HG03460 (cell line): ENCODE measurements around the gene CCDC175.

ENCODE experiments used
- ATAC-seq: cut with Tn5 transposase; IDR thresholded peaks from one replicate; pipeline ENCODE4 v1.9.1; 2021; ENCODE audit not compliant: unreplicated experiment

The CCDC175 gene

DNA sequence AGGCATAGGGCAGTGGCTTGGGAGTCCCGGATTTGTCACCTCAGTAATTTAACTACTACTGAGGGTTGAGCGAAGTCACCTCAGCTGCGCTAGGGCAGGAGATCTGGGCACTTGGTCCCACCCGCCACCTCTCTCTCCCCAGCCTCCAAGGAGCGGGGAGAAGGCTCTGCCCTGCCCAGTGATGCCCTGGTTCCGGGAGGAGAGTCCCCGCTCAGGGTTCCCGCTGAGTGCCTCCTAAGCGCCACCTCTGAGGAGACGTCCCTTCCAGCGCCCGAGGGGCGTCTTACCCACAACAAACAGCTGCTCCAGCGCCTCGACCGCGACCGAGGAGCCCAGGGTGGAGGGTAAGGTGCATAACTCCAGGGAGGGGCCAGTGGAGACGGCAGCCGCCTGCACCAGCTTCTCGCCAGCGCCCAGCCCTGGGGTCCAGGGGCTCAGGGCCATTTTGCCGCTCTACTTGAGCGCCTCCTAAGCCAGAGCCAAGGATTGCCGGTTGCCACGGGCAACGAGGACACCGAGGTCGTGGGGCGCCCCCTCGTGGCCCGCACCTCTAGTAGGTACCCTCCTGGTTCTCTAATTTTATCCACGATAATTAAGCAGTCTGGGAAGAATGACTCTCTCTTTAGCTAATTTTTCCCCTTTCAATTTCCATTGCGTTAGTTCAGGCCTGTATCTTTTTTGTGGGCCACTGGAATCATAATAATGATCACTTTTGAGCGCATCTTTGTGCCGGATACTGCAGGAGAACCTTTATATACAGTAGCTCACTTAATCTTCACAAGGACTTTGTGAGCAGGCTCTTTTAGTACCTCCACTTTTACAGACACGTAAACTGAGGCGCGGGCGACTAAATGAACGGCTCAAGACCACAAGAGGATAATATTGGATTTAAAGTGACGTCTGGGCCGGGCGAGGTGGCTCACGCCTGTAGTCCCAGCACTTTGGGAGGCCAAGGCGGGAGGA, at the start of gene CCDC175:
Gene CCDC175, minus strand, starts transcription at position 481 of the 963 bp plus-strand sequence. Its CDS starts 37 bp downstream, at position 444.
- ATAC-seq, result peak; percentile 98

DNA sequence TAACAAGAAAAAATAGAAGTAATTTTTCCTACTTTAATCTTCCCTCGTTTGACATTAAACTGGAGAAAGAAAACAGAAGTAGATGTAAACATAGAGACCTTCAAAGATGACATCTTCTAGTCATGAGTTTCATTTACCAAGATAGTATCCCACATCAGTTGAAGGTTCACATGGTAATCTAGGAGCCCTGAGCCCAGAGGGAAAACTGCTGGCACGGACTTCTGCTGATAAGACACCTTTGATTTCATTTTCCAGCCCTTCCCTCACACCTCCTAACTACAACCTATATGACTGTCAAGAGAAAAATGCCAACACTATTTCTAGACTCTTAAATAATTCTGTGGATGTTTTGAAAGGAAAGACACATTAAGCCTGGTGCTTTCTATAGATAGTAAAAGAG, 46.0 kb upstream of the CCDC175 start:
- no peak for ATAC-seq

DNA sequence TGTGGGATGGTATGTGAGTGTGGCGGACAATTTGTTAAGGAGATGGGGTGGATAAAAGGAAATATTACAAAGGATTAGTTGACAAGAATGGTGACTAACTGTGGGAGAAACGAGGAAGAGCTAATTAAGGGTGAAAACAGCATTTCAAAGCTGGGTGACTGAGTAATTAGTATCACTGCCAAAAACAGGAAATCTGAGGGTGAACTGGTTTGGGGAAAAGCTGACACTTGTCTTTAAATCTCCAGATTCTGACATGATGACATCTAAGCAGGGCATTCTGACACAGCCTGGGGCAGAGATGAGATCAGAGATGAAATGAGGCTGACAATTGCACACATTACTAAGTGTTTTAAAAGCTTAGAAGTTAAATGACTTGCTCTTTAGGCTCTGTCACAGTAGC, 42.4 kb upstream of the CCDC175 start:
- ATAC-seq, result no peak

DNA sequence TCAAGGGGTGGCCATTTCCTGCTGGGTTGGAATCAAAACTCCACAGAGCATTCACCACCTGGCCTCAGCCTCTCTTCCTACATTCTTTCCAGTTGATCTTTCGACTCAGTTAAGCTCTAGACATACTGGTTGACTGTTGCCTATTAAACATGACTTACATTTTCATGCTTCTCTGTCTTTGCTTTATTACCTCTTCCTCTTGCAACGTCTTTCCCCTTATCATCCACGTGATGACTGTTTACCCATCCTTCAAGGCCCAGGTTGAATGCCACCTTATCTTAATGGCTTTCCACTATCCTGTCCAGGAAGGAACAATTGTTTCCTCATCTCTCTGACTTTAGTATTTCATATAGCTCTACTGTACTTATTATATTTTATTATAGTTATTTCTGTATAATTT, 24.4 kb upstream of the CCDC175 start:
- no peak for ATAC-seq

DNA sequence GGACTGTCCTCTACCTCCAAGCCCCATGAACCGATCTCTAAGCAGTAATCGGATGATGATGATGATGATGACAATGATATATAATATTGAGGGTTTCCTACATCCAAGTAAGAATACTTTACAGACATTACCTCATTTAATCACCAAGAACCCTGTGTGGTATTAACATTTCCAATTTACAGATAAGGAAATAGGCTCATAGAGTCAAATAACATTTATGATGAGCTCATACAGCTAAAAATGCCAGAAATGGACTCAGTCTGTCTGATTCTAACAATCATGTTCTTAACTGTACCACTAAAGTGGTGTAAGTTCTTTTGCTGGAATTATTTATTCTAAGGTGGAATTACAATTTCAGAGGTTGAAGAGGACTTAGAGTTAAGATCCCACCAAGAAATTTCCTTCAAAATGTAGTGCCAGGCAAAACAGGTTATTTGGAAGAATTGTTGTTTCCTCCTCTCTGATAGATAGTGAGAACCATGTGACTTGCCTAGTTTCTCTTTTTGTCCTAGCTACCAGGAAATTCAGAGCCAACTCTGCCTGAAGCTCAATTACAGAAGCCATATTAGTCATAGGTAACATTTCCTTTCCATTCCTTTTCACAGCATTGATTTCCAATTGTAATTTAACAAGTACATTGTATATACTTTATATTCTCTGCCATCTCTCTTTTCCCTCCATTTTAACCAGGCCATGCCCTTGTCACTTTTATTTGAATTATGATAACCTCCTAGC, 23.8 kb upstream of the CCDC175 start:
- no peak for ATAC-seq

DNA sequence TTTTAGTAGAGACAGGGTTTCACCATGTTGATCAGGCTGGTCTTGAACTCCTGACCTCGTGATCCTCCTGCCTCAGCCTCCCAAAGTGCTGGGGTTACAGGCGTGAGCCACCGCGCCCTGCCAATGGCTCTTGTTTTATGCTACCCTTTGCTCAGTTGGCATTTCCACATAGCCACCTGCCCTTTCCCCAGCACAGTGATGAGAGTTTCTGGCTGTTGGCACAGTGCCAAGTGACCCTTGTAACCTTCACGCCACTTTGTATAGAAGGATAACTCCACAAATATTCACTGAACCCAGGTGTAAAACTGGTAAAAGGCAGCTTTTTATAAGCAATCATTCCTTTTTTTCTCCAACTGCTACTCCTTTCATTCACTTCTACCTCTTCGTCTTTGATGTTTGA, 18.5 kb upstream of the CCDC175 start:
- no peak for ATAC-seq

DNA sequence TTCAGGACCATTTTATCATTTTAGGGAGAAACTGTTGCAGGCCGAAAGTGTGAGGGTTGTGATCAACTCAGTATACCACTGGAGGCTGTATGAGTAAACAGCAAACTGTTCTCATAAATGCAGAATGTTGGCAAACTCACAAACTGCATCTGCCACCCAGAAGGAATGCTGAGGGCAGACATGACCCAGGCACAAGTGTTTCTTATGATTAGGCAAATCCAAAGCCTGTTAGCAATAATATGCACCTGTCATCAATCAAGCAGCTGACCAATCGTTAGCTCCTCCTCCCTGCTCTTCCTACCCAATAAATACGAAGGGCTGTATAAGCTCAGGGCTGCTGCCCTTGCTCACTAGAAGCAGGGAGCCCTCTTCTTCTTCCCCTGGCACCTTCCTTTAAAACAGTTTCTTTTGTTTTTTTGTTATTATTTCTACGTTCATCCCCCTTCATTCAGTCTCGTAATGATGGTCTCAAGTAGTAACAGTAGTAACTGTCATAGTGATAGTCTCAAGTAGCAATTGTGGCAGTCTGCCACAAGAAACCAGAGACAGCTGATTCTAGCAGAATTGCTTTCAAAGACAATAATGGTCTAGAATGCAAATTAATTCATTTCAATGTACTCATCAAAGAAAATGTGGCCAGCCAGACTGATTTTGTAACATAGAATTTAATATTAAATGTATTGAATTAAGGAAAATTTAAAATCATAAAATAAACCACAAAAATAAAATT, 15.2 kb upstream of the CCDC175 start:
- no peak for ATAC-seq

DNA sequence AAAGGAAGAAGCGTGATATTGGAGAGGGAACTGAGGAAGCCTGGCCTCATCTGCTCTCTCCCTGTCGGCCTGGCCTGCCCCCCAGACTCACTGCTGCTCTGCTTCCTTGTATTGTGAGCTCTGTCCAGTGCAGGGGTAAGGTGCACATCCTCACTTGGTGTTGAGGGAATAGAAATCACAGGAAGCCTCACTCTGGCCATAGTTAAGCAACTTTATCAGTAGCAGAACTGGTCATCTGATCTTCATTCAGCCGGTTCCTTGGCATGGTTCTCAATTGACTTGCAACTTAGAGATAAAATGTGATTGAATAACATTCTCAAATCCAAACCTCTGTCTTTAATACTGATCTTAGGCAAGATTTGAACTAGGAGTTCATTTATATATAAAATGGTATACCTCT, 11.5 kb upstream of the CCDC175 start:
- no peak for ATAC-seq

DNA sequence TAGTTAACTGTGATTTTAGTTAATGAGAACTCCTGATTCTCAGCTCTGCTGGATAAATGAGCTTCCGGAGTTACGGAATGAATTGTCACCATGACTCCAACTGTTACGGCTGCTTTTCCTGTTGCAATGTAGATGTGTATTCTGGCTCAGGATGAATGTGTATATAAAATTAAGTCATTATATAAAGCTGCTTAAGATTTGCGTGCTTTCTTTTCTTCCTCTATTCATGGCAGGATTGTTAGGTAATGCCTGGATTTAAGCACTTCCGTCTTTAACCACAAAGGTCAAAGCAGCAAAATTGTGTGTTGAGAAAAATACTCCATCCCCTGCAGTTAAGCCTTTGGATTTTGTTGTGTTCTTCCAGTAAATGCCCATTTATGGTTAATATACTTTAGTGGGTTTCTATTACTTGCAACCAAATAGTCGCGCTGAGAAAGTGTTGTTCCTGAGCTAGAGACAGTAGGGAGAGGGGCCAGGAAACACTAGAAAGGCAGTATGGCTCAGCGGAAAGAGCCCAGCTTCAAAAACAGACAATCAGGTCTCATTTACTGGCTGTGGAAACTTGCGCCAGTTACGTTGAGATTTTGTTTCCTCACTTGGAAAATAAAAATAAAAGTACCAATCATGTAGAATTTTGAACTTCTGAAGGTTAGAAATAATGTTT, 9.4 kb upstream of the CCDC175 start:
- no peak for ATAC-seq

DNA sequence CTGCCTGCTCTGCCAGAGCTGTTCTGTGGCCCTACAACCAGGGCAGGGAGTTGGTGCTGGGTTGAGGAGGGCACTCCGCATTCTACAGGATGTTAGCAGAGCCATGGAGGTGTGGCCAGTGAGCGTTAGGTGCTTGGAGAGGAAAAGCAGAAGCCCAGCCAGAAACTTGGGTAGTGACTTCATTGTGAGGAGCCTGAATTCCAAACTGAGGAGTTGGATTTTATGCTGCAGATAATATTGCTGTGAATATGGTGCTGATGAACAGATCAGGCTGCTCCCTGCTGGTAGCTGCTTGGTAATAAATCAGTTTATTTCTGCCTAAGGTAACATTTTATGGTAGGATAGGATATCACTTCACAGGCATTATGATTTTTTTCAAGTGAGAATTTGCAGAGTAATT, 7.1 kb upstream of the CCDC175 start:
- ATAC-seq, result no peak

DNA sequence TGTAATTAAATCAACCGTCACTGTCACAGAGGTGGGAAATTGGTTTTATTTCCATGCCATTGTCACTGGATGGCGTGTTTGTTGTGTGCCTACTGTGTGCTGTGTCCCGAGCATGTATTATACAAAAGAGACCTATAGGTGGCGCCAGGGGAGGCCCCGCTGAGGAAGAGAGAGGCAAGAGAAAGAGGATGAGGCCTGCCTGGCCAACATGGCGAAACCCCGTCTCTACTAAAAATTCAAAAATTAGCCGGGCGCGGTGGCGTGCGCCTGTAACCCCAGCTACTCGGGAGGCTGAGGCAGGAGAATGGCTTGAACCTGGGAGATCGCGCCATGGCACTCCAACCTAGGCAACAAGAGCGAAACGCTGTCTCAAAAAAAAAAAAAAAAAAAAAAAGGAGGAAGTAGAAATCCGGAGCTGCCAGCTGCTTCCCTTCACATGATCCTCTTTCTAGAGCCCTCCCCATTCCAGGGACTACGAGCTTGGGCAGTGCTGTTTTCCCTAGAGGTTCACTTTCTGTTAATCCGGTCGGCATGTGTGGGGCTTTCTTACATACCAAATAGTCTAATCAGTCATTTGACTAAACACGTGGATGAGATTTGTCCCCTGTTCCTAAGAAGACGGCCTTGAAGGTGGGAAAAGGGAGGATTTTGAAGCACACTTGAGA, 6.4 kb upstream of the CCDC175 start:
- no peak for ATAC-seq

DNA sequence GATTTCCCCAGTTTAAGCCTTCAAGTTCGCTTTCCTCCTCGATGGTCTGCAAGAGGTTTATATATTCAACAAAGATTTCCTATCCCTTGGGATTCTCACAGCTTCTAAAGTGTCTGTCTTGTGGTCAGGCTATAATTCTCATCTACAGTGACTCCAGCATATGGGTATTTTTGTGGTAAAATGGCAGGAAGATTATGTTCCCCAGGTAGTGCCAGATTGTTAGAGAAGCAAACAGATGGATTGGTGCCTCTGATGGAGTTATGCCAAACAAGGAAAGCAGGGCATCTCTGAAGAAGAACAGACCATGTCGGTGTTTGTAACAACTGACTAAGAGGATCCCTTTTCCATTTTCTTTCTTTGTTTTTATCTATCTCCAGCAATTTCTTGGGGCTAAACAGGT, 5.5 kb upstream of the CCDC175 start:
- ATAC-seq, result no peak

DNA sequence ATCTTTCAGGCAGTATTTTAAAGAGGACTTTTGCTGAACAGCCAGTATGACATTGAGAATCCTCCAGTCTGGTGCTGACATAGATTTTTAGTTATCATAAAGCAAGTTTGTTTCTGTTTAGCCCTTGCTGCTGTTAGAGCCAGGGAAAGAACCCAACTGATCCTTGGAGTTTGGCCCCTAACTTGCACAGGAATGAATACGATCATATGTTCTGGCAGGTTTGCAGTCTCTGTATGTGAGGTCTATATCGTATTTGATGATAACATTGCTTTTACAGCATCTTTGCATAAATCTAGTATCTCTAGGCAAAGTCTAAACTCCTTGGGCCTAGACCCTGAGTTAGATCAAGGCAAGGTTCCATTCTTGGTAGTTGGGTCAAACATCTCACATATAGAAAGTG, 4.3 kb upstream of the CCDC175 start:
- ATAC-seq, result no peak

DNA sequence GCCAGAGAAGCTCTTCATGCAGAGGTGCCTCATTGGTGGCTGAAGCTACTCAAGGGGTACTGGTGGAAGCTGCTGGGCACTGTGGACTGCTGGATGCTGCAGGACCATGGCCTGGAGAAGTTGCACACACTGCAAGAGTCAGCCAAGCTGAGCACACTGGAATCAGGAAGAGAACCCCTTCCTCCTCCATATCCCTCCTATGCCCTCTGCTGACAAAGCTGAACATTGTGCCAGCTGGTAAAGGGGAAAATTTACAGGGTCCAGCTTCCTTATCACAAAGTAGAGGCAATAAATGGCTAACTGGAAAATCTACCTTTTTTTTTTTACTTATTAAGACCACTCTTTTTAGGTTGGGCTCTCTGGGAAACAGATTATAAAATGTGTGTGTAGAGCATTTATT, 6.5 kb downstream of the CCDC175 start:
- ATAC-seq, result no peak

DNA sequence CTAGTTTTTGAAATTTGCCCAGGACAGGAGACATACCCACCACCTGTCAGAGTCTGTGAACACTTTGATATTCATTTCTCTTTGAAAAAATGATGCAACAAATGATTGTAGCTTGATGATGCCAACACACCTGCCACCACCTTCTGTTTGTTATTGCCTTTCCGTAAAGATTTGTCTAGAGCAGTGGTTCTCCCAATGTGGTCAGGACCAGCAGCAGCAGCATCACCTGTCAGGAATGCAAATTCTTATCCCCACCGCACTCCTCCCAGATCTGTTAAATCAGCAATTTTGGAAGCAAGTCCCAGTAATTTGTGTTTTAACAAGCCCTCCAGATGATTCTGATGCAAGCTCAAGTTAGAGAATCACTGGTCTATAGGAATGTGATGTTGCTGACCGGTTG, 9.9 kb downstream of the CCDC175 start:
- no peak for ATAC-seq

DNA sequence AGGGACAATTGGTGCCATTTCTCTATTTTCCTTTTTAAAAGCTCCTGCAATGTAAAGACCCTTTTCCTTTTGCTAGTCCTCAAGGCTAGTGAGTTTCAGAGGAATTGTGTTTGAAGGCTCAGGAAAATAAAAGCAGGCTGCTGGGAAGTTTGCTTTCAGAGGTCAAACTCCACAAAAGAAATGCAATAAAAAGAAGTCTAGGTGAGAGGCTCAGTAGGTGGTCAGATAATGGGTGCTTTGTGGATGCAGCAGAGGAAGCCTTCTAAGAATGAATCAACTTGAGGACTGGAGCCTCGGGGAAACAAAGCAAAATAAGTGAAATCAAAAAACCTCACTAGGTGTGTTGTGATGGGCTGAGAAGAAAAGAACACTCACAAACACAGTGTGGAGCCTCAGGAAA, 10.3 kb downstream of the CCDC175 start:
- no peak for ATAC-seq

DNA sequence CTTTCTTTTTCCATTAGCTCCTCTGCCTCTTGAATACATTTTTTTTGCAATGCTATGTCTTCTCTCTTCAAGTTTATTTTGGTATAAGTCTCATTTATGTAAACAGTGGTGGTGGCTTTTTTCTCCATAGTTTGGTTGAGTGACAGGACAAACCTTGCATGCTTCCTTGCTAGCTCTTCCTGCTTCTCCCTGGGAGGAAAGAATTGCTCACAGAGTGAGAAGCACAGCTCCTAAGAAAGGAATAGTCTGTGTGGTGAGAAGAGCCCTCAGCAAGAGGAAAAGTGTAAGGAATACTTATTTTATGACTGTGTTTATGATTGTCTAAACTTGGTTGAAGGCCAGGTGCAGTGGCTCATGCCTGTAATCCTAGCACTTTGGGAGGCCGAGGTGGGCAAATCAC, 11.5 kb downstream of the CCDC175 start:
- ATAC-seq, result no peak

DNA sequence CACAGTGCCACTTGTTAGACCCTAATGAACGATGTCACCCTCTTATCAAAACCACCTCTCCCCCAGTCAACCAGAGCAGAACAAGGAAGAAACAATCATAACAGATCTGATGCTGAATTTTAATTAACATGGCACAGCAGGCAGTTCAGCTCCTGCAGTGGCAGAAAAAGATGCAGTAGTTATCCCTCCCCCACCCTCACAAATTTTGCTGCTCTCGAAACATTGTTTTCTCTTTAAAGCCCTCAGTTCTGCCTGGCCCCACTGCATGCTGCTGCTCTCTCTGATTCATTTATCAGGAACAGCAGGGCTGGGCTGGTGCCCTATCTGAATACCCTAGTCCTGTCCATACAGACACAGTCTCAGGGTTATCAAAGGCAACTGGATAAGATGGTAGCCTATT, 12.2 kb downstream of the CCDC175 start:
- ATAC-seq, result no peak

DNA sequence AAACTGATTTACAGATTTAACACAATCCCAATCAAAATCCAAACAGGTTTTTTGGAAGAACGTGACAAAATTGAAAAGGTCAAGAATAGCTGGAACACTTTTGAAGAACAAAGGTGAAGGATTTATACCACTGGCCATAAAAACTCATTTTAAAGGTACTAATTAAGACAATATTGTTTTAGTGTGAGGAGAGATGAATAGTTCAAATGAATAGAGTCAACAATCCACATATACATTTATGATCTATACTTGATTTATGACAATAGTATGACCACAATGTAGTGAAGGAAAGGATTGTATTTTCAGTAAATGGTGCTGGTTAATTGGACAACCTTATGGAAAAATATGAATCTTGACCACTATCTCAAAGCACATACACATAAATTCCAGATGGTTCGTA, 29.3 kb downstream of the CCDC175 start:
- no peak for ATAC-seq

DNA sequence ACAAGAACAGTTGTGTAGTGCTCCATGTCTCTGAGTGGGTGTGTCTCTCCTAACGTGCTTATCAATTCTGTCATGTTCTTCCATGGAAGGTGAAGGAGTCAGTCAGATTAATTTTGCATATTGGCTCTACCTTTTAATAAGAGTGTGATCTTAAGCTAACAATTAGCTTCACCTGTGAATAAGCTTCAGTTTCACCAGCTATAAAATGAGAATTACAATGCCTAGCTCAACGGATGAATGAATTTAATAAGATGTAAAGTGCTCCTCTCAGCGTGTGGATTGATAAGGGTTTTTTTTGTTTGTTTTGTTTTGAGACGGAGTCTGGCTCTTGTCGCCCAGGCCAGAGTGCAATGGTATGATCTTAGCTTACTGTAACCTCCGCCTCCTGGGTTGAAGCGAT, 32.7 kb downstream of the CCDC175 start:
- ATAC-seq, result no peak

DNA sequence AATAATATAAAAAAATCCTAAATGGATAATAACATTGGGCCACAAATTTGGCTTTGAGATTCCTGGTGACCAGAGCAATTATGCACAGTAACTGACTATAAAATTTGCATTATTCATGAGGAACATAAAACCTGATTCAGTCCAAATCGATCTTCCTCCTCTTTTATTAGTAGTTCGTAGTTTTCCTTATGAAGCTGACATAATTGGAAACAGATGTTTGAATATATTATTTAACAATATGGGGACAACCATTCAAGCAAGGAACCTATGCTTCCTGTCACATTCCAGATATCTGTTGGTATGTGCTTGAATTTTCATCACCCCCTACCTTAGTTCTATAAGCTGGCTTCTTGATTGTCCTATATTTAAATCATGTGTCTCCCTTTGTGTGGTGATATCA, 34.9 kb downstream of the CCDC175 start:
- ATAC-seq, result no peak
